HG02970 (cell line): ENCODE results near the gene SYCE3.

ENCODE experiments used
- ATAC-seq: cut with Tn5 transposase; IDR thresholded peaks from one replicate; pipeline ENCODE4 v1.9.1; 2021; ENCODE audit warnings: mild to moderate bottlenecking, moderate library complexity, moderate number of reproducible peaks; ENCODE audit not compliant: unreplicated experiment, low FRiP score

Gene SYCE3

GRCh38 chr22:50577697-50577986 lies 14.9 kb upstream of the SYCE3 start:
- ATAC-seq = no peak

GRCh38 chr22:50576806-50577696 lies 14.3 kb upstream of the SYCE3 start:
- no peak for ATAC-seq

GRCh38 chr22:50576070-50576469 lies 13.4 kb upstream of the SYCE3 start:
- ATAC-seq = no peak

GRCh38 chr22:50575426-50575941 lies 12.8 kb upstream of the SYCE3 start:
- ATAC-seq = no peak

- no peak for ATAC-seq
These were observed 11.7 kb upstream of the SYCE3 start for GRCh38 chr22:50574383-50574755.

- no peak for ATAC-seq
These were observed 11.0 kb upstream of the SYCE3 start for GRCh38 chr22:50573491-50574382.

- no peak for ATAC-seq
These were observed 10.2 kb upstream of the SYCE3 start for GRCh38 chr22:50572965-50573364.

GRCh38 chr22:50571264-50572175 lies 8.8 kb upstream of the SYCE3 start:
- ATAC-seq = no peak

GRCh38 chr22:50570861-50571260 lies 8.1 kb upstream of the SYCE3 start:
- no peak for ATAC-seq

GRCh38 chr22:50569896-50570535 lies 7.3 kb upstream of the SYCE3 start:
- ATAC-seq = no peak

GRCh38 chr22:50569041-50569459 lies 6.3 kb upstream of the SYCE3 start:
- ATAC-seq = no peak

- ATAC-seq = no peak
These were observed 5.9 kb upstream of the SYCE3 start for GRCh38 chr22:50568626-50569025.

- ATAC-seq = no peak
These were observed 5.1 kb upstream of the SYCE3 start for GRCh38 chr22:50567721-50568252.

GRCh38 chr22:50564289-50564688 lies 1.6 kb upstream of the SYCE3 start:
- no peak for ATAC-seq

GRCh38 chr22:50563413-50564160 lies 868 bp upstream of the SYCE3 start:
- ATAC-seq = no peak

GRCh38 chr22:50561401-50562358 lies 1.0 kb downstream of the SYCE3 start:
- no peak for ATAC-seq

- ATAC-seq = no peak
These were observed 2.7 kb downstream of the SYCE3 start for GRCh38 chr22:50560034-50560433.

GRCh38 chr22:50556703-50557102 lies 6.0 kb downstream of the SYCE3 start:
- no peak for ATAC-seq
